Measurements from ENCODE around the gene DBN1. TPM values are rescaled to one million over a fixed set of nuclear protein-coding genes. Genes with fewer than 3 reads are reported as not detected.

The DBN1 gene
- total and polyA plus RNA-seq, 9 of the 15 experiments (the other 6 are each of a cell fraction or from before 2014, with no cell fraction given), result 0.25 to 87.2 (median 27.9) TPM

- TF ChIP-seq, protein P1, sequence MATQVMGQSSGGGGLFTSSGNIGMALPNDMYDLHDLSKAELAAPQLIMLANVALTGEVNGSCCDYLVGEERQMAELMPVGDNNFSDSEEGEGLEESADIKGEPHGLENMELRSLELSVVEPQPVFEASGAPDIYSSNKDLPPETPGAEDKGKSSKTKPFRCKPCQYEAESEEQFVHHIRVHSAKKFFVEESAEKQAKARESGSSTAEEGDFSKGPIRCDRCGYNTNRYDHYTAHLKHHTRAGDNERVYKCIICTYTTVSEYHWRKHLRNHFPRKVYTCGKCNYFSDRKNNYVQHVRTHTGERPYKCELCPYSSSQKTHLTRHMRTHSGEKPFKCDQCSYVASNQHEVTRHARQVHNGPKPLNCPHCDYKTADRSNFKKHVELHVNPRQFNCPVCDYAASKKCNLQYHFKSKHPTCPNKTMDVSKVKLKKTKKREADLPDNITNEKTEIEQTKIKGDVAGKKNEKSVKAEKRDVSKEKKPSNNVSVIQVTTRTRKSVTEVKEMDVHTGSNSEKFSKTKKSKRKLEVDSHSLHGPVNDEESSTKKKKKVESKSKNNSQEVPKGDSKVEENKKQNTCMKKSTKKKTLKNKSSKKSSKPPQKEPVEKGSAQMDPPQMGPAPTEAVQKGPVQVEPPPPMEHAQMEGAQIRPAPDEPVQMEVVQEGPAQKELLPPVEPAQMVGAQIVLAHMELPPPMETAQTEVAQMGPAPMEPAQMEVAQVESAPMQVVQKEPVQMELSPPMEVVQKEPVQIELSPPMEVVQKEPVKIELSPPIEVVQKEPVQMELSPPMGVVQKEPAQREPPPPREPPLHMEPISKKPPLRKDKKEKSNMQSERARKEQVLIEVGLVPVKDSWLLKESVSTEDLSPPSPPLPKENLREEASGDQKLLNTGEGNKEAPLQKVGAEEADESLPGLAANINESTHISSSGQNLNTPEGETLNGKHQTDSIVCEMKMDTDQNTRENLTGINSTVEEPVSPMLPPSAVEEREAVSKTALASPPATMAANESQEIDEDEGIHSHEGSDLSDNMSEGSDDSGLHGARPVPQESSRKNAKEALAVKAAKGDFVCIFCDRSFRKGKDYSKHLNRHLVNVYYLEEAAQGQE (IDR thresholded peaks at IDR 0.05; ENCODE audit: borderline replicate concordance), result peak; percentile 40; the same call in 1 of the 2 replicates
- TF ChIP-seq, protein P1 (CRISPR knock-in tag; IDR thresholded peaks at IDR 0.05; ENCODE audit: low read depth), result peak; percentile 83
- TF ChIP-seq TSHZ1 (CRISPR knock-in tag; IDR thresholded peaks at IDR 0.05) (no peak), CREBBP (IDR thresholded peaks at IDR 0.05; ENCODE audit: low read depth, low read length) (no peak), MTF1 (CRISPR knock-in tag; IDR thresholded peaks at IDR 0.05; ENCODE audit: borderline replicate concordance) (no peak), CREB3L1 (IDR thresholded peaks at IDR 0.05; ENCODE audit: borderline replicate concordance, low read depth) (no peak), THRA (IDR thresholded peaks at IDR 0.05) (no peak), POLR2B (IDR thresholded peaks at IDR 0.05; ENCODE audit: low read depth, partially characterized antibody) (peak; percentile 87), ZNF175 (CRISPR knock-in tag; IDR thresholded peaks at IDR 0.05; ENCODE audit: low read depth) (no peak), ZFP36 (IDR thresholded peaks at IDR 0.05; ENCODE audit: low read depth, low read length, partially characterized antibody) (no peak)
Observed at GRCh38 chr5:177446200-177447065, 27.0 kb downstream of the DBN1 start, which contains the start of gene PRR7 (continued).

All from K562 (cell line).